ENCODE results near the gene INSR. TPM values are rescaled to one million over a fixed set of nuclear protein-coding genes. Genes with fewer than 3 reads are reported as not detected.
A peak's percentile ranks its signal among the peaks of the same experiment; 100 is the strongest.

The INSR gene
- total RNA-seq, 1 donor from 2014 or later, result 69.2 TPM

DNA sequence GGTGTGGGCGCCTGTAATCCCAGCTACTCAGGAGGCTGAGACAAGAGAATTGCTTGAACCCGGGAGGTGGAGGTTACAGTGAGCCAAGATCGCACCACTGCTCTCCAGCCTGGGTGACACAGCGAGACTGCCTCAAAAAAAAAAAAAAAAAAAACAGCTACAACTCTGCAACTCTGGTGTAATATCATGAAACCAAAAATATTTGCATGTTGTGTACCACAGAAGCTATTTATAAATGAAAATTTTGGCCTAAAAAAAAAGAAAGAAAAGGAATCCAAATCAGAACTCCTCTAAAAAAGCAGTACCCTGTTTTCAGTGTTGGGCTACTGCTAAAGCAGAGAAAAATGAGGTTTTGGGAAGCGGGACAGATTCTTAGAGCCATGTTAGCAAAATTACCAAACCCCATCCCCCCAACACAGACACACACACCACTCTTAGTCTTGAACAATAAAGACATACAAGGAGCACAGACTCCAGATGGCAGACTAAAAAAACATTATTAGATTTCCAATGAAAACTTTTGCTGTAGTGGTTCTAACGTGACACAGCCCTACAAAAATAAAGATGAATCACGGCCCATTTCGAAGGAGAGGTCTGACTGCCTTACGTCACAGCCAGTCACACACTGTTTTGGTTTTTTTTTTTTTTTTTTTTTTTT, 51.5 kb downstream of the INSR start:
- no peak for DNase-seq (ENCODE audit: low spot score, unreplicated experiment)
- Mint-ChIP-seq H3K9me3 (ENCODE audit: low read depth) (peaks cover 16% of the 10 kb centered on the region), H3K27me3 (no peaks in the 10 kb centered on the region), H3K4me3 (ENCODE audit: low read depth) (no peak overlapping the region), H3K4me1 (ENCODE audit: low read depth) (peaks cover 4% of the 10 kb centered on the region), H3K27ac (no peak overlapping the region), H3K36me3 (ENCODE audit: insufficient read depth) (peaks cover 19% of the 10 kb centered on the region)
- TF ChIP-seq, protein P1, sequence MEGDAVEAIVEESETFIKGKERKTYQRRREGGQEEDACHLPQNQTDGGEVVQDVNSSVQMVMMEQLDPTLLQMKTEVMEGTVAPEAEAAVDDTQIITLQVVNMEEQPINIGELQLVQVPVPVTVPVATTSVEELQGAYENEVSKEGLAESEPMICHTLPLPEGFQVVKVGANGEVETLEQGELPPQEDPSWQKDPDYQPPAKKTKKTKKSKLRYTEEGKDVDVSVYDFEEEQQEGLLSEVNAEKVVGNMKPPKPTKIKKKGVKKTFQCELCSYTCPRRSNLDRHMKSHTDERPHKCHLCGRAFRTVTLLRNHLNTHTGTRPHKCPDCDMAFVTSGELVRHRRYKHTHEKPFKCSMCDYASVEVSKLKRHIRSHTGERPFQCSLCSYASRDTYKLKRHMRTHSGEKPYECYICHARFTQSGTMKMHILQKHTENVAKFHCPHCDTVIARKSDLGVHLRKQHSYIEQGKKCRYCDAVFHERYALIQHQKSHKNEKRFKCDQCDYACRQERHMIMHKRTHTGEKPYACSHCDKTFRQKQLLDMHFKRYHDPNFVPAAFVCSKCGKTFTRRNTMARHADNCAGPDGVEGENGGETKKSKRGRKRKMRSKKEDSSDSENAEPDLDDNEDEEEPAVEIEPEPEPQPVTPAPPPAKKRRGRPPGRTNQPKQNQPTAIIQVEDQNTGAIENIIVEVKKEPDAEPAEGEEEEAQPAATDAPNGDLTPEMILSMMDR (IDR thresholded peaks at IDR 0.05; ENCODE audit: unreplicated experiment), result no peak

DNA sequence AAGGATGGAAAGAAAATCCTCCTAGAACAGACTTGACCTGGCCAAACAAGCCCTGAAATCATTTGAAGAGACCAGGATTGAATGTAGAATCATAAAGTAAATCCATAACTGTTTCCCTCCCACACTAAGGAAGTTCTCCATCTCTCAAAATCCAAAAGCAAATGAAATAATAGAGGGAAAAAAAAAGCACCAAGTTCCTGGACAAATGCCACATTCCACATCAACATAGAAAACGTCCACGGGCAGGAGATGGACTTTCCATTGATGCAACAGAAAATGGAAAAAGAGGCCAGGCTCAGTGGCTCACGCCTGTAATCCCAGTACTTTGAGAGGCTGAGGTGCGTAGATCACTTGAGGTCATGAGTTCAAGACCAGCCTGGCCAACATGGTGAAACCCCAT, 56.2 kb downstream of the INSR start:
- Mint-ChIP-seq H3K27ac (peak overlapping the region; percentile 19), H3K36me3 (ENCODE audit: insufficient read depth) (peaks cover 13% of the 10 kb centered on the region), H3K9me3 (ENCODE audit: low read depth) (peaks cover 12% of the 10 kb centered on the region), H3K4me3 (ENCODE audit: low read depth) (no peak overlapping the region), H3K27me3 (no peaks in the 10 kb centered on the region), H3K4me1 (ENCODE audit: low read depth) (peaks cover 7% of the 10 kb centered on the region)
- DNase-seq (ENCODE audit: low spot score, unreplicated experiment), result no peak
- TF ChIP-seq, protein P1 (IDR thresholded peaks at IDR 0.05; ENCODE audit: unreplicated experiment), result no peak

DNA sequence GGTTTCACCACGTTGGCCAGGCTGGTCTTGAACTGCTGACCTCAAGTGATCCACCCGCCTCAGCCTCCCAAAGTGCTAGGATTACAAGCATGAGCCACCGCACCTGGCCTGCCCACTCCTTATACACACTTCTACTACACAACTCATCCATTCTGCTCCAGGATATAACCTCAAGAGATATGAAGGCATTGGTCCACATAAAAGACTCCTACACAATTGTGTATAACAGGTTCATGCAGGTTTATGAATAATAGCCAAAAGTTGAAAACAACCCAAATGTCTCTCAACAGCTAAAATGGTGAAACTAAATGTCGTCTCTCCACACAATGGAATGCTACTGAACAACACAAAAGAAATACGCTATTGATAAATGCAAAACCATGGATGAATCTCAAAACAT, 58.1 kb downstream of the INSR start:
- H3K9me3 Mint-ChIP-seq (ENCODE audit: low read depth), result peaks cover 12% of the 10 kb centered on the region
- no peaks in the 10 kb centered on the region for H3K27me3 Mint-ChIP-seq
- TF ChIP-seq, protein P1 (IDR thresholded peaks at IDR 0.05; ENCODE audit: unreplicated experiment), result no peak
- H3K4me3 Mint-ChIP-seq (ENCODE audit: low read depth), result no peak overlapping the region
- H3K36me3 Mint-ChIP-seq (ENCODE audit: insufficient read depth), result peaks cover 13% of the 10 kb centered on the region
- DNase-seq (ENCODE audit: low spot score, unreplicated experiment), result no peak
- peaks cover 7% of the 10 kb centered on the region for H3K4me1 Mint-ChIP-seq (ENCODE audit: low read depth)
- no peak overlapping the region for H3K27ac Mint-ChIP-seq

DNA sequence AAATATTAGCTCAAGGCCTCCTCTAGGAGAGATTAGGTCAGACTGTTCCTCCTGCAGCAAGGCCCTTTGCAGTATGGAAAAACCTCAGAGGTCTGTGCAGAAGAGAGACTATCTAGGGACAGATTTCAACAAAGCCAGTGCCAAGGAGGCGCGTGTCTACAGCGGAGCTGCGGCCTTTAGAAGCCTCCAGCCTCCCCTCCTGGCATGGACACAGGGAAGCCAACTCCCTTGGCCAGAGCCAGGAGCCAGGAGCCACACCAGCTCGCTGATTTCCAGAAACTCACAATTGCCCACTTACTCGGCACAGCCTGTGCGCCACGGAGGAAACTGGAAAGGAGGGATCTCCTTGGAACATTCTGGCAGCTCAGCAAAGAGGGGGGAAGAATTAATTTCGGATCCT, 63.4 kb downstream of the INSR start:
- TF ChIP-seq, protein P1 (IDR thresholded peaks at IDR 0.05; ENCODE audit: unreplicated experiment), result no peak
- Mint-ChIP-seq H3K9me3 (ENCODE audit: low read depth) (peaks cover 3% of the 10 kb centered on the region), H3K4me1 (ENCODE audit: low read depth) (peaks cover 3% of the 10 kb centered on the region), H3K27ac (no peak overlapping the region), H3K27me3 (no peaks in the 10 kb centered on the region), H3K36me3 (ENCODE audit: insufficient read depth) (peaks cover 1% of the 10 kb centered on the region), H3K4me3 (ENCODE audit: low read depth) (no peak overlapping the region)
- DNase-seq (ENCODE audit: low spot score, unreplicated experiment), result no peak

DNA sequence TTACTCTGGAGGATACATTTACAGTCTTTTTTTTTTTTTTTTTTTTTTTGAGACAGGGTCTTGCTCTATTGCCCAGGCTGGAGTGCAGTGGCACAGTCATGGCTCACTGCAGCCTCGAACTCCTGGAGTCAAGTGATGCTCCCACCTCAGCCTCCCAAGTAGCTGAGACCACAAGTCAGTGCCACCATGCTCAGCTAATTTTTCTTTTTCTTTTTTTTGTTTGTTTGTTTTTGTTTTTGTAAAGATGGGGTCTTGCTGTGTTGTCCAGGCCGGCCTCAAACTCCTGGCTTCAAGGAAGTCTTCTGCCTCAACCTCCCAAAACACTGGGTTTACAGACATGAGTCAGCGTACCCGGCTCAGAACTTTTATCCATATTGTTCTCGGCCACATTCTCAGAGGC, 64.5 kb downstream of the INSR start:
- no peaks in the 10 kb centered on the region for H3K9me3 Mint-ChIP-seq (ENCODE audit: low read depth)

More for the DNA sequence above, 64.5 kb downstream of the INSR start:
- Mint-ChIP-seq H3K4me3 (ENCODE audit: low read depth) (no peak overlapping the region), H3K27me3 (no peaks in the 10 kb centered on the region), H3K27ac (no peak overlapping the region), H3K36me3 (ENCODE audit: insufficient read depth) (no peaks in the 10 kb centered on the region), H3K4me1 (ENCODE audit: low read depth) (no peaks in the 10 kb centered on the region)
- DNase-seq (ENCODE audit: low spot score, unreplicated experiment), result no peak
- TF ChIP-seq, protein P1 (IDR thresholded peaks at IDR 0.05; ENCODE audit: unreplicated experiment), result no peak
